ENCODE measurements around the gene ERVH48-1.
"Not testable (repeated sequence)": the region's sequence is repeated elsewhere in the genome, so short reads cannot be mapped to it uniquely, and the experiment has no call there.

ERVH48-1 gene

DNA sequence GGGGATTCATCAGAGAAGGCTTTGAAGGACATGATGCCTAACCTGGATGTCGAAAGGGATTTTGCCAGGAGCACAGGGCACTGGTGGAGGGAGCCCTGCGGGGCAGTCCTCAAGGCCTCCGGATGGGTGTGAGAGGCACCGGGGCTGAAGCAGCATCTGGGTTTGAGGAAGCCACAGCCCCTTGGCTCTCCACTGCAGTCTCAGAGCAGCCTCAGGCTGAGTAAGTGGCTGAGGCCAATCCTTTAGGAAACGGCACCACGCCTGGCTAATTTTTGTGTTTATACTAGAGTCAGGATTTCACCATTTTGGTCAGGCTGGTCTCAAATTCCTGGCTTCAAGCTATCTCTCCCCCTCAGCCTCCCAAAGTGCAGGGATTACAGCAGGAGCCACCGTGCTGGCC is 12.0 kb downstream of the ERVH48-1 start:
- intact Hi-C loops (cut with DNase I): no loop called here
- peak in 1 of 10 donors; percentile 65 for DNase-seq

DNA sequence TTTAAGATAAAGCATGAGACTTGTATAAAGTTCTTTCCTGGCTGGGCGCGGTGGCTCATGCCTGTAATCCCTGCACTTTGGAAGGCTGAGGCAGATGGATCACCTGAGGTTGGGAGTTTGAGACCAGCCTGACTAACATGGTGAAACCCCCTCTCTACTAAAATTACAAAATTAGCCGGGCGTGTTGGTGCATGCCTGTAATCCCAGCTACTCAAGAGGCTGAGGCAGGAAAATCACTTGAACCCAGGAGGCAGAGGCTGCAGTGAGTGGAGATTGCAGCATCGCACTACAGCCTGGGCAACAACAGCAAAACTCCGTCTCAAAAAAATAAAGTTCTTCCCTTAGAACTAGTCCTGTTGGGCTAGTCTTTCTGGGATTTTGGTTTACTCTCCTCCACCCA is 13.5 kb downstream of the ERVH48-1 start:
- DNase-seq: peak in 1 of 10 donors; percentile 44
- intact Hi-C loops (cut with DNase I): not testable (repeated sequence)

DNA sequence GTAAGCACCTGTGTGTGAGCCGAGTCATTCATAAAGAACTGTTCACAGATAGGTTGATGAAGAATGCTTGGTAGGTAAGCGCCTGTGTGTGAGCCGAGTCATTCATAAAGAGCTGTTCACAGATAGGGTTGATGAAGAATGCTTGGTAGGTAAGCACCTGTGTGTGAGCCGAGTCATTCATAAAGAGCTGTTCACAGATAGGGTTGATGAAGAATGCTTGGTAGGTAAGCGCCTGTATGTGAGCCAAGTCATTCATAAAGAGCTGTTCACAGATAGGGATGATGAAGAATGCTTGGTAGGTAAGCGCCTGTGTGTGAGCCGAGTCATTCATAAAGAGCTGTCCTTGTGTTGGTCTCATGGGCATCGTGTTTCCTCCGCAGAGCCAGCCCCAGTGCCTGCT is 16.9 kb downstream of the ERVH48-1 start:
- intact Hi-C loops (cut with DNase I); DNase-seq: not testable (repeated sequence)

DNA sequence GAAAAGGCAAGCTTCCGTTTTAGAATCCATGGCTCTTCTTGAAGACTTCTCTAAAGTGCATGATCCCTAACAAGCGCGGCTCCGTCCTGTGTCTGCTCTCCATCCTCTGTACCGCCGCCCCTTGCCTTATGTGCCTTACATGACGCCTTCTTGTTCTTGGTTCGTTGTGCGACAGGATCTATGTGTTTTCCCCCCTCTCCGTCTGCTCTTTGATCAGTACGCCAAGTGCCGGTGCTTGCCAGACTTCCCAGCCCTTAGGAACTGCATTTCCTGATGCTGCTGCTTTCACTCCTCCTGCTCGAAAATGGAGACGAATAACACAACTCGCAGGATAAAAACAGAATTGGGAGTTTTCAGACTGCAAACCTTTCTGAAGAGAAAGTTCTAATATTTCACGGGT is 19.2 kb downstream of the ERVH48-1 start:
- peak in 3 of 10 donors; percentile 36 to 82 (median 70) for DNase-seq
- intact Hi-C loops (cut with DNase I): no loop called here

DNA sequence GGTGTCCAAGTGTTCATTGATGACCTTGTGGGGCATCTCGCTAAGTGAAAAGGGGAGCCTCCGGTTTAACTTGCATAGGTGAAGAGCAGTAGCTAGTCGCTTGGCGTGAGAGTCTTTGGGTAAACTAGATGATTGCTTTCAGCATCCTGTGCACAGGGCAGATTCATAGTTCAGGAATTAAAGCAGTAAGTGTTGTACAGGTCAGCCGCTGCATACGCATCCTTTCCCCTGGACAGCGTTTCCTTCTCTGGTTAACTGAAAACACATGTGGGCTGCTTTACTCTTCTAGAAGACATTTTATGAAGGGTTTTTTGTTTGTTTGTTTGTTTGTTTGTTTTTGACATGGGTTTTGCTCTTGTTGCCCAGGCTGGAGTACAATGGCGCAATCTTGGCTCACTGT is 20.2 kb downstream of the ERVH48-1 start:
- peak in 1 of 10 donors; percentile 2 for DNase-seq
- intact Hi-C loops (cut with DNase I): no loop called here

DNA sequence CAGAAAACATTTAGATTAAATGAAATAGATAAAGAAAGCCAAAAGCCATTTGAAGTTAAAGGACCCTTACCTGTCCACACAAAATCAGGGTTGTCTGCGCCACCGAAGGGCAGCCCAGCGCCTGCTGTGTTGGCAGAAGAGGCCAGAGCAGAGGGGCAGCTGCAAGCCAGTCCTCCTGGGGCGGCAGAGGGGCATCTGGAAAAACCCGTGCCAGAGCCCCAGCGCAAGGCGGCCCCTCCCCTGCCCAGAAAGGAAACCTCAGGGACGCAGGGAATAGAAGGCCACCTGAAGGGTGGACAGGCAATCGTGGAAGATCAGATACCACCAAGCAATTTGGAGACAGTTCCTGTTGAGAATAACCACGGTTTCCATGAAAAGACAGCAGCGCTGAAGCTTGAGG is 21.6 kb downstream of the ERVH48-1 start:
- peak in 2 of 10 donors; percentile 58 to 71 for DNase-seq
- intact Hi-C loops (cut with DNase I): no loop called here

DNA sequence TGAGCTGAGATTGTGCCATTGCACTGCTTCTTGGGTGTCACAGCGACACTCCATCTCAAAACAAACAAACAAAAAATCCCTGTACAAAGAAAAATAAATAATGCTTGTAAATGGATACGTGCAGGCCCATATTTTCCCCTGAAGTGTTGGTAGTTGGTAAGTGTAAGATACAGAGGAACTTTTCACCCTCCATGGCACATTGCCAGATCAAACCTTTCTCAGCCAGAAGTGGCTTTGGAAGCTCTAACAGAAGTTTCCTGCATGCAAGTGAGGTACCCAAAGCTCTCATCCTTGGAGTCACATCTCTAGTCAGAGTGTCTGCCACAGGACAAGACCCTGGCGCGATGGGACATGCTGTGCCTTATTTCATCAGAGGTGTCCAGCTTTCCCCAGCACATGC is 25.0 kb downstream of the ERVH48-1 start:
- intact Hi-C loops (cut with DNase I): no loop called here

DNA sequence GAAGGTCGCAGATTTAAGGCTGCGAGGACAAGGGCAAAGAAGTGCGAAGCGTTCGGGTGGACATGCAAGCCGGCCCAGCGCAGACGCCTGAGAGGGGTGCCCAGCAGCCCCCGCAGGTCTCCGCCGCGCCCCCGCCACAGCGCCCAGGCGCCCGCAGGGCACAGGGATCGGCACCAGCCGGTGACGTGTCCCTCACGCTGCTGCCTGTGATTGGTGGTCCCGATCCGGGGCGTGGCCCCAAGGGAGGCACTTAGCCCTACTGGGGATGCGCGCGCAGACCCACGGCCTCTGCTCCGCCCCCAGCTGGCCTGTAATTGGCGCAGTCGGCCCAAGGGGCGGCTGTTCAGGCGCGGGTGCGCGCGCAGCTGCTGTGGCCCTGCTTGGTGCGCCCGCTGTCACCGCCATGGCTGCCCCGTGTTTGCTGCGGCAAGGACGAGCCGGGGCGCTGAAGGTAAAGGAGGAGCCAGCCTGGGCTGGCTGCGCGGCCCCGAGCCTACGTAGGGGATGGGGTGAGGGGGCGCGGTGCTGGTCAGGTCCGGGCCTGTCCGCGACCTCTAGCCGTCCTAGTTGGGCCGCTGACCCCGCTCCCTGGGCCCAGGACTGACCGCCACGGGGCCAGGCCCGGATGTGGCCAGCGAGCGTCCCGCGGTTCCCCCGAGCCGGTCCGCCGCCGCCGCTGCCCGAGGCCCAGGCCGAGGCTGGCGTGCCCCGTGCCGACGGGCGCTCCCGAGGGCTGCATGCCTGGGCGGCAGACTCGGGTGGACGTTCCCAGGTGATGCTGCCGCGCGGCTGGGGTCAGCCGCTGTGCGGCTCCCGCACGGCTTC is 32.3 kb downstream of the ERVH48-1 start, which contains the start of gene NDUFV3:
NDUFV3 (plus strand) TSS at position 379 of the 825 bp plus-strand sequence; CDS start at position 404, 25 bp downstream.
- peak; percentile 100 for DNase-seq
- intact Hi-C loops (cut with DNase I): loop anchor here (1.0 kb wide), 1 partner anchor 14 kb away; the partner anchor contains the start of gene WDR4

More for the DNA sequence above, 25.0 kb downstream of the ERVH48-1 start:
- peak in 1 of 10 donors; percentile 31 for DNase-seq

DNA sequence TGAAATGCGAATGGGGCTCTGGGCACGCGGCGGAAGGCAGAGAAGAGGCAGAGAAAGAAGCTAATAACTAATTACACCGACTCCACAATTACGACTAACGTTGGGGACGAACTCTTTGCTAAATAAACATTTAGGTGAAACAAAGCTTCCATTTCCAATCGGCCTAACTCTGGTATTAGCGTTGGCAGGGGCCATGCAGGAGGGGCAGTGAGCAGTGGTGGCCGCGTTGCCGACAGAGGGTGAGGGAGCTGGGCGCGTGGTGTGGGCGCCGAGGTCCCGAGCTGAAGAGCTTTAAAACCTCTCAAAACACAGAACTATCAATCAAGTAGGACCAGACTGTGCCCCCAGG is 32.9 kb downstream of the ERVH48-1 start:
- intact Hi-C loops (cut with DNase I): no loop called here
- DNase-seq: no peak

DNA sequence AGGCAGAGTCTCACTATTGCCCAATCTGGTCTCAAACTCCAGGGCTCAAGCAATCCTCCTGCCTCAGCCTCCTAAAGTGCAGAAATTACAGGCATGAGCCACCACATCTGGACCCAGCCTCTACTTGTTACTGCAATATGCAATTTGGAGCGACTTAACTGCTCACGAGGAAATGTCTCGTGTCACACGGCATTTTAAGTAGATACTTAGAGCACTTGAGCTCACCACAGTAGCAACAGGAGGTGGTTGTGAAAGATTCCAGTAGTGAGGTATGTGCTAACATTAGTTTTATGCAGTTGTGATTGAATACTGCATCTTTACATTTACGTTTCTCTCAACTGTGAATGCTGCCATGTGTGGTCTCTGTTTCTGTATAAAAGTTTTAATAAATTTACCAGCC is 38.1 kb downstream of the ERVH48-1 start:
- intact Hi-C loops (cut with DNase I): no loop called here
- peak in 1 of 10 donors; percentile 5 for DNase-seq

DNA sequence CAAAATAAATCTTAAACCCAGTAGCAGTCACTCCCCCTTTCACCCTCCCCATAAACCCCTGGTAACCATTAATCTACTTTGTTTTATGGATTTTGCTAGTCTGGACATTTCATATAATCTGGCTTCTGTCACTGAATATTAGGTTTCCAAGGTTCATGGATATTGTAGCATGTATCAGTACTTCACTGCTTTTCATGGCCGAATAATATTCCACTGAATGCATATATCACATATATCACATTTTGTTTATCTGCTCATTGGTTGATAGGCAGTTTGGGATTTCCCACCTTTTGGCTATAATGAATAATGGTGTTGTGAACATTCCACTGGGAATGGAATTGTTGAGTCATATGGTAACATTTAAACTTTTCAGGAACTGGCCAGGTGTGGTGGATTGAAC is 41.5 kb downstream of the ERVH48-1 start:
- intact Hi-C loops (cut with DNase I): loop anchor here (1.0 kb wide), 1 partner anchor 7 kb away; no protein-coding TSS in a partner anchor
- no peak for DNase-seq

DNA sequence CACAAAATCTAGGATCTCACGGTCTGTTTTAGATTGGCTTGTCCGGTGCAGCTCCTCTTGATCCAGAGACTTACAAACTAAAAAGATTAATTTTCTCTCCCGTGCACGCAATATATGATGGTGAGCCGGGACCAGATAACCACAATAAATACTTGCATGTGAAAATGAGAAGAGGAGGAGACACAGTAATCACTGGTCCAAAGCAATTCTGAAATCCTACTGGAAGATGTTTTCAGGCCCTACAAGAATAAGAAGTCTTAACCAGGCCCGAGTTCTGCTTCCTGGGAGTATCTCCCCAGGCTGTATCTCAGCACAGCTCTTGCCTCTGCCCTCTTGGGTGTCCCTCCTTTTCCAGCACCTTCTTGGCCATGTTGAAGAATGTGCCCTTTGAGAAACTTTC is 45.1 kb downstream of the ERVH48-1 start:
- intact Hi-C loops (cut with DNase I): no loop called here

DNA sequence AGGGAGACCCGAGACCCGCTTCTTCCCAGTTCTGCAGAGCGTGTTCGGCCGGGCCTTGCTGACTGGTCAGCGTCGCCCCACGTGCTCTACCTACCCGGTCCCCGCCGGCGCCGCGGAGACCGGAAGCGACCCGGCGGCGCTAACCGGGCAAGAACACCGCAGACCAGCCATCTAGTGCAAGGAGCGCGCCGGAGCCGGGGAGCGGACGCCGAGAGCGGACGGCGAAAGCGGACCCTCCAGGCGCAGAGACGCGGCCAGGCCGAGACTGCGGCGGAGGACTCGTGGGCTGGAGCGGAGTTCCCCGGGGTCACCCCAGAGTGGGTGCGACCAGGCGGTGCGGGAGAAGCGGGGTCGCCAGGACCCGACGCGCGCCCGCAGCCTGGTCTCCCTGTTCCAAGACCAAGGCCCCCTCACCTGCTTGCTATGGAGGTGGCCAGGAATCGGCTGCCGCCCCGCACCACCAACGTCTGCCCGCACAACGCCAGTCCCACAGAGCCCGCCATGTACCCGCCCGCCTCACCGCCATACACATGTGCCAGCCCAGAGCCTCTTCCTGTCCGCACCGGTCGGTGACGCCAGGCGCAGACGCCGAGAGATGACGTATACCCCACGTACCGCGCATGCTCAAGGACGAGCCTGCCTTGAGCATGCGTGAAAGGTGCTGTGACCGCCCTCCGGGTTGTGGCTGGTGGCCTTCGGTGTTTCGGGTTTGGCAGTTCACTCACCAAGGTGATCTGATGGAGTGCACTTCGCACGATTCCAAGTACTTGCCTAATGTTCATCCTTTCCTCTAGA is 46.2 kb downstream of the ERVH48-1 start, which contains the start of gene WDR4:
WDR4 (minus strand) TSS at position 547 of the 795 bp plus-strand sequence; CDS start at position 503, 44 bp downstream.
- DNase-seq: peak; percentile 87 to 99 (median 92)
- intact Hi-C loops (cut with DNase I): loop anchor here (1.0 to 10.0 kb wide), 2 partner anchors 14 to 776 kb away; partner anchors contain the start of genes HSF2BP, NDUFV3 and RRP1B

More for the DNA sequence above, 45.1 kb downstream of the ERVH48-1 start:
- peak in 1 of 10 donors; percentile 14 for DNase-seq

DNA sequence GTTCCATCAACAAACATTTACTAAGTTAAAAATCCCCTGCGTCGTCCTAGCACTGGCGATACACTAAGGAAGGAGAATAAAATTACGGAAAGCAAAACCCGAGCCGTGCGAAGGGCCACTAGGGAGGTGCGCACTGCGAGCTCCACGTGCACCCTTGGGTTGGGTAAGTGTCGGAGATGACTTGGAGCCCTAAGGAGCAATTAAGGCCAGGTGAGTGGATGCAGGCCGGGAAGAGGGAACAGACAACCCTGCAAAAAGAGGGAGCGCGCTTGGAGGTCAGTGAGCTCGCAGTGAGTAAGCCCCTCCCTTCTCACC is 46.8 kb downstream of the ERVH48-1 start:
- intact Hi-C loops (cut with DNase I): loop anchor here (10.0 kb wide), 1 partner anchor 776 kb away; the partner anchor contains the start of genes HSF2BP and RRP1B
- DNase-seq: no peak

DNA sequence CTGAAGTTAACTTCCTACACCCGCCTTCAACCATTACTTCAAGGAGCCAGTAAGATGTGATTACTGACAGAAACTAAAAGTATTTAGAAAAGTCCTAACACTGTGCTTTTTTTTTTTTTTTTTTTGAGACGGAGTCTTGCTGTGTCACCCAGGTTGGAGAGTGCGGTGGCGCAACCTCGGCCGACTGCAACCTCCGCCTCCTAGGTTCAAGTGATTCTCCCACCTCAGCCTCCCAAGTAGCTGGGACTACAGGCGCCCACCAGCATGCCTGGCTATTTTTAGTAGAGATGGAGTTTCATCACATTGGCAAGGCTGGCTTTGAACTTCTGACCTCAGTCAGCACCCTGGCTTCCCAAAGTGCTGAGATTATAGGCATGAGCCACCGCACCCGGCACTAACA is 49.6 kb downstream of the ERVH48-1 start:
- intact Hi-C loops (cut with DNase I): loop anchor here (10.0 kb wide), 1 partner anchor 779 kb away; the partner anchor contains the start of genes HSF2BP and RRP1B
- peak in 2 of 10 donors; percentile 60 to 69 for DNase-seq

DNA sequence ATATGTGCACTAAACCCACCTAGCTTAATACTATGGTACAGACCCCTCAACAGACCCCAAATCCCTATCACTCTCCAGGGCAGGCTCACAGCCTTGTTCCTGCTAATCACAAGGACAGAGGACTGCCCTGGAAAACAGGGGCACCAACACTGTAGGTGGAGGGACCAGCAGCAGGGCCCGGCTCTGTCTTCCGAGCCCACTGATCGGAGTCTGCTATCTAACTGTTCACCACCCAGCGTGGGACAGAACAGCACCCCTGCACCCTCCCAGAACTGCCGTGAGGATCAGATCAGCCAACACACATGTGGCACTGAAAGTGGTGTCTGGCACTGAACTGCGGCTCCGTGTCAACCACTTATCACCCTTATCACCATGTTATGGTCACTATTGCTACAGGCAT is 52.3 kb downstream of the ERVH48-1 start:
- intact Hi-C loops (cut with DNase I): loop anchor here (10.0 kb wide), 1 partner anchor 782 kb away; the partner anchor contains the start of genes HSF2BP and RRP1B
- peak in 1 of 10 donors; percentile 65 for DNase-seq

DNA sequence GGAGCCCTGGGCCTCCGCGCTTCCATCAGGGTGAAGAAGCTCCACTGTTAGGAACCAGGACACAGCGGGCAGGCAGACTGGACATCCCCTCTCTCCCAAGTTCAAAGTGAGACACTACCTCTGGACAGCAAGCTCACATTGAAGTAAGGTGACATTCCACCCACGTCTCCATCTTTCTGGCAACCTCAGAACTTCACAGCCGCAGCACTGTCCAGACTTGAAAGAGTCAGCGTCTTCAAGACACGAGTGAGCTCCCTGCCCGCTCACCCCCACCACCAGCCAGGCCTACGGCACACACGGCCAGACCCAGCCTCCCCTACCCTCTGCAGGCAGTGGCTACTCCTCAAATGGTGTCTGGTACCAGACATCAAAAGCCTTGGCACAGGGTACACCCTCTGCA is 57.2 kb downstream of the ERVH48-1 start:
- peak in 1 of 10 donors; percentile 55 for DNase-seq
- intact Hi-C loops (cut with DNase I): loop anchor here (10.0 kb wide), 1 partner anchor 213 kb away; the partner anchor contains the start of gene PDE9A
